ENCODE data around the gene ZNF469.

ZNF469 gene

GRCh38 chr16:88365244-88365865, 17.4 kb upstream of the ZNF469 start:
- no peak overlapping the region for H3K27ac ChIP-seq
- TF ChIP-seq ZFX (IDR thresholded peaks at IDR 0.05) (no peak), CTCF (conservative IDR thresholded peaks at IDR 0.05) (no peak)

- TF ChIP-seq CTCF (conservative IDR thresholded peaks at IDR 0.05) (no peak), ZFX (IDR thresholded peaks at IDR 0.05) (no peak)
Observed at GRCh38 chr16:88366032-88366703, 16.6 kb upstream of the ZNF469 start.

GRCh38 chr16:88366704-88367047, 16.1 kb upstream of the ZNF469 start:
- TF ChIP-seq ZFX (IDR thresholded peaks at IDR 0.05) (no peak), CTCF (conservative IDR thresholded peaks at IDR 0.05) (no peak)

More at GRCh38 chr16:88366032-88366703, 16.6 kb upstream of the ZNF469 start:
- no peak overlapping the region for H3K27ac ChIP-seq

GRCh38 chr16:88367560-88367959, 15.2 kb upstream of the ZNF469 start:
- no peak overlapping the region for H3K27ac ChIP-seq
- TF ChIP-seq ZFX (IDR thresholded peaks at IDR 0.05), result no peak

More at GRCh38 chr16:88366704-88367047, 16.1 kb upstream of the ZNF469 start:
- H3K27ac ChIP-seq, result no peak overlapping the region

GRCh38 chr16:88368036-88368435, 14.7 kb upstream of the ZNF469 start:
- TF ChIP-seq ZFX (IDR thresholded peaks at IDR 0.05) (no peak), CTCF (conservative IDR thresholded peaks at IDR 0.05) (no peak)
- H3K27ac ChIP-seq, result no peak overlapping the region

GRCh38 chr16:88368994-88369393, 13.8 kb upstream of the ZNF469 start:
- TF ChIP-seq CTCF (conservative IDR thresholded peaks at IDR 0.05) (no peak), ZFX (IDR thresholded peaks at IDR 0.05) (no peak)
- H3K27ac ChIP-seq, result no peak overlapping the region

- TF ChIP-seq CTCF (conservative IDR thresholded peaks at IDR 0.05) (no peak), ZFX (IDR thresholded peaks at IDR 0.05) (no peak)
- no peak overlapping the region for H3K27ac ChIP-seq
Observed at GRCh38 chr16:88369447-88370008, 13.2 kb upstream of the ZNF469 start.

Measured in C4-2B (cell line).